CD4-positive, alpha-beta T cell treated with Interleukin-4 for 1 hour (primary cell): Measurements from ENCODE around the gene MRFAP1L1.
"Not testable (repeated sequence)": the region's sequence is repeated elsewhere in the genome, so short reads cannot be mapped to it uniquely, and the experiment has no call there.

ENCODE experiments used
- DNase-seq, 2 donors: peaks; one replicate each; pipeline ENCODE4 v3.0.0-alpha.2; 2020 to 2022

The MRFAP1L1 gene

DNA sequence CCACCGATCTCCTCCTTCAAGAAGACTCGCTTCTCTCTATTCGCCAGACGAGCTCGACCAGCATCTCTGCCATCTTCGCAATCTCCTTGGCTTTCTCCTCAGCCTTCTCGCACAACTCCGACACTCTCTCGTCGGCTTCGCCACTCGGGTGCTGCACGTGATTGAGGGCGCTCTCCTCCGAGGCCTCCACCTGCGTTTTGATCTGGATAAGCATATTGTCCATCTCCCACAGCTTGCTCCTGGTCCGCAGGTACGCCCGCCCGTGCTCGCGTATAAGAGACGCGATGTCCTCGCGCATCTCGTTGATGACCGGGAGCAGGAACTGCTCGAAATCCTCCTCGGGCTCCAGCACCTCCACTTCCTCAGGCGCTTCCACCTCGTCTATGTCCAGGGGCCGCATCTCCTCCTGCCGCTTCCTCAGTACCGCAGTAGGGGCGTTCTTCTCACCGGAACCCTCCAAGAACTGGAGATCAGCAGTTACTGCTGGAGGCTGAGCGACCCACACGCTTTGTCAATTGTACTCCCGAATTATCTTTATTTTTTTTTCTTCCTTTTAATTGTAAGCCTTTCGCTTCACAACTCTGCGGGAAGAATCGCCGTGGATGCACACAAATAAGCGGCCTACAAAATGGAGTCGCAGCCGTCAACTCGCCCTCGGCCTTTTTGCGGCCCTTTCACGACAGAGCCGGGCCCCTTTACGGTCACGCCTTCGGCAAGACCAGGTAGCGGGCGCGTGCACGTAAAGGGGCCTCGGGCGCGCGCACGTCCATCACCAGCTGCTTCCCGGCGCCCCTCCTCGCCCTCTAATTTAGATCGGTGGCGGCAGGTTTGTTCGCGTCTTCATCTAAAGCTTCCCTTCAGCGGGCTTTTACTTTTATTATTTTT lies at the start of gene MRFAP1L1:
Gene MRFAP1L1, minus strand, starts transcription at position 636 of the 885 bp plus-strand sequence. Its CDS starts 236 bp downstream, at position 400.
- DNase-seq: peak; percentile 96 to 97

DNA sequence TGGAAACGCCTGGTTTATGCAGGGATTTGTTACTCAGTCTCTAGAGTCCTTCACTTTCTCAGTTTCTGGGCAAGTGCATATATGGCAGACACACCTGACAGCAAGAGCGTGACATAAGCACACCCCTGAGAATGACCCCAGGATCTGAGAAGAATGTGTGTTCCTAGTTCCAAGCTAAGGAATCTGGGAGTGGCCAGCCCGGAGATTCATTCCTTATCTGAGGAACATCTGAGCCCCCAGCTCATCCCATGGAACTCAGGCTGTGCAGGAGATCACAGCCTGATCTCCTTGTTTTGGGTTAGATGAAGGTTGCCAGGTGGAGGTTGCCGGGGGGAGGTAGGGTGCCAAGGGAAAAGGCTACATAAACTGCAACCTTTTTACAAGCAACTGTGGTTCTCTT lies 49.1 kb upstream of the MRFAP1L1 start:
- no peak for DNase-seq

DNA sequence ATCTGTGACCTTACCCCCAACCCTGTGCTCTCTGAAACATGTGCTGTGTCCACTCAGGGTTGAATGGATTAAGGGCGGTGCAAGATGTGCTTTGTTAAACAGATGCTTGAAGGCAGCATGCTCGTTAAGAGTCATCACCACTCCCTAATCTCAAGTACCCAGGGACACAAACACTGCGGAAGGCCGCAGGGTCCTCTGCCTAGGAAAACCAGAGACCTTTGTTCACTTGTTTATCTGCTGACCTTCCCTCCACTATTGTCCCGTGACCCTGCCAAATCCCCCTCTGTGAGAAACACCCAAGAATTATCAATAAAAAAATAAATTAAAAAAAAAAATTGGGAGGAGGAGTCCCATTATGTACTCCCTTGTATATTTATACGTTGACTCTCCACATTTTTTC lies 46.7 kb upstream of the MRFAP1L1 start:
- DNase-seq: not testable (repeated sequence)

DNA sequence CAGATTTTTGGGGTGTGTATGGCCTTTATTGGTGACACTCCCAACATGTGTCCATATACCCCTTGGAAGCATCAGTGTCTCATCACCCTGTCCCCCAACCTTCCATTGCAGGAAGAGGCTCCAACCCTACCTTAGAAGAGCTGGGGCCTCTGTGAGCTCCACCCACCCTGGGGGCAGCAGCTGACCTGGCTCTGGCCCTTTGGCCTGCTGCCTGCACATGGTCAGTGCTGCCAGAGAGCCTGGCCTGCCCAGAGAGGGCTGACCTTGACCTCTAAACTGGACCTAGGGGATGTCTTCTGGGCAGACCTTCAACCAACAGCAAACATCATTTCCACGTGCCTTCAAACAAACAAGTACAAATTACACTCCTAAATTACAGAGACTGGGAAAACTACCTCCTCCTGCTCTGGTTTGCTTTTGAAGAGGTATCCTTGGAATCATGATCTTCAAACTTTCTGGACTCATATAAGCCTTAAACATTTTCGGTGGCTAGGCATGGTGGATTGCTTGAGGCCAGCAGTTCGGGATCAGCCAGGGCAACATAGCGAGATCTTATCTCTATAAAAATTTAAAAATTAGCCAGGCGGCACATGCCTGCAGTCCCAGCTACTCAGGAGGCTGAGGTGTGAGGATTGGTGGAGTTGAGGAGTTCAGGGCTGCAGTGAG lies 45.6 kb upstream of the MRFAP1L1 start:
- DNase-seq: no peak

DNA sequence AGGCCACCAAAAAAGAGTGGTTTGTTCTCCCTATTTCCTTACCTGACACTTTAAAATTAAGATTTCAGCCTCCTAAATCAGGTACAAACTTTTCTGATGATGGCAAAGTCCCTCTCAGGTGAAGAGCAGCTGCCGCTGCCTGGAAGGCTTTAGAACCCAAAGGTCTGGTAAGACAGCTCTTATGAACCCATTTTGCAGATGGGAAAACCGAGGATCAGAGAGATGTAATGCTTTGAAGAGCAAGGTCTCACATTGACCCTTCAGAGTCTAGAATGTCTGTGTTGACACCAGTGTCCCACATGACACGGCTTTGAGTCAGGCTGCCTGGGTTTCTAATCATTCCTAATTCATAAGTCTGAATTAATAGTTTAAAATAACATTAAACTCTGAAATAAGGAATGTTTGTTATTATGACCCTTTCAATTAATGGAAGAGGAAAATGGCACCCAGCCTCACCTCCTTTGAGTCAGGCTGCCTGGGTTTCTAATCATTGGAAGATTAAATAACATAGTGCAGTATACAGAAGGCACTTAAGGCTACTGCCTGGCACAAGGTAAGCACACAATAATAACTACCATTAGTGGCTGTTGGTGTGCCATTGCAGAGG lies 44.9 kb upstream of the MRFAP1L1 start:
- no peak for DNase-seq

DNA sequence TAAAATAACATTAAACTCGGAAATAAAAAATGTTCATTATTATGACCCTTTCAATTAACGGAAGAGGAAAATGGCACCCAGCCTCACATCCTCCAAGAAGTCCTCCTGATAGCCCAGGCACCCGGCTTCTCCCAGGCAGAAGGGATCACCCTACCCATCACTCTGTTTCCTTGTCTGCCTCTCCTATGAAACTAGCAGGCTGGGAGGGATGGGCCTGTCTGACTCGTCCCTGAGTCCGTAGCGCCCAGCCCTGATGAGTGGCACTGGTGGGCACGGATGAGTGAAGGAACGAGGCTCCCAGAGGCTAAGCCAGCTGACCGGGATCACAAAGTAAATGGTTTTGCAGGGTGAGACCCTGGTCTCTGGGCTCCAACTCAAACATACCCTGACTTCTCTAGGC lies 44.2 kb upstream of the MRFAP1L1 start:
- DNase-seq: no peak

DNA sequence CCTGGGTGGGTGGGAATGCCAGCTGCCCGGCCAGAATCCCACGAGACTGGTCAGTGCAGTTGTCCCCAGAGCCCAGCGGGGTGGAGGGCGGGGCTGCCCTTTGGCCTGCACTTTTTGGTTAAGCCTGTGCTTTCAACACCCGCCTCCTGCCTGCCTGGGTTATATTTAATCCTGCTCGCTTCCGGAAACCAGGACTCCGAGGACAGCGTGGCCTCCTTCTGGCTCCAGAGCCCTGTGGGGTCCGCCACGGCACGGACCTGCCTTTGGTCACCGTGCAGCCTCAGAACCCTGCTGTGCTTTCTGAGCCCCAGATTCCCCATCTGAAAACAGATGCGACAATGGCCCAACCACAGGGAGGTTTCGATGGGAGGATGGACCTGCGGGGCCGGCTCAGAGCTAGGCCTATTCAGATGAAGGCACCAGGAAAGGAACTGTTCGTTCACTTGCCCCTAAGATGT lies 43.5 kb upstream of the MRFAP1L1 start:
- DNase-seq: no peak

DNA sequence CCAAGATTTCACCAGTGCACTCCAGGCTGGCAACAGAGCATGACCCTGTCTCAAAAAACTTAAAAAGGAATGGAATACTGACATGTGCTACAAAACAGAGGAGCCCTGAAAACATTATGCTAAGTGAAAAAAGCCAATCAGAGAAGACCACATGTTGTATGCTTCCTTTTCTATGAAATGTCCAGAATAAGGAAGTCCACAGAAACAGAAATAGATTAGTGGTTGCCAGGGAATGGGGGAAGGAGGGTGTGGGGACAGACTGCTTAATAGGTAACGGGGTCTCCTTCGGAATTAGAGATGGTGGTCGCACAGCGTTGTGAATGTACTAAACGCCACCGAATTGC lies 42.8 kb upstream of the MRFAP1L1 start:
- DNase-seq: no peak

DNA sequence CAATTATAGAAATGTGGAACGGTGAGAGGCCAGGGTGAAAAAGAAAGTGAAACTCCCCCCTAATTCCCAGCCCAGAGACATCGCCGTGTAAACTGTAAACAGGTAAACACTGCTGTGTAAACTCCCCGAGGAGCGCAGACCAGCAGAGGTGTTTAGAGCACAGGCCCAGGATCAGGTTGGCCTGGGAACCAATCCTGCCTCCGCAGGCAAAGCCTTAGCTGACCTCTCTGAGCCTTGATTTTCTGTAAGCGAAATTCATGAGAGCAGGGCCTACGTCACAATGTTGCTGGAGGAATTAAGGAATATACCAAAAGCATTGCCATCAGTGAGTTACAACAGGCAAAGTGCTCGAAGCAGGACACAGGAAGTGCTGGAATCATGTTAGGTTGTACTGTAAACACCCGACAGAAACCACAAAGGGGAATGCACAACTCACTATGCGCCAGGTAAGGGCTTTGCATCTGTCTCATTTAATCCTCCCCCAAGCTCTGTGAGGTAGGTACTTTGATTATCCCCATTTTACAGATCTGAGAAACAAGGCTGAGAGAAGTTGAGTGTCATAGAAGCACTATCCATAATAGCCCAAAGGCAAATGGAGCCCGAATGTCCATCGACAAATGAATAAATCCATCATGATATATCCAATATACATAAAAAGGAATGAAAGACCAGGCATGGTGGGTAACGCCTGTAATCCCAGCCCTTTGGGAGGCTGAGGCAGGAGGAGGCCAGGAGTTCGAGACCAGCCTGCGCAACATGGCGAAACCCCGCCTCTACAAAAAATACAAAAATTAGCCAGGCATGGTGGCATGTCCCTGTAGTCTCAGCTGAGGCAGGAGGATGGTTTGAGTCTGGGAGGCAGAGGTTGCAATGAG lies 42.2 kb upstream of the MRFAP1L1 start:
- no peak for DNase-seq

DNA sequence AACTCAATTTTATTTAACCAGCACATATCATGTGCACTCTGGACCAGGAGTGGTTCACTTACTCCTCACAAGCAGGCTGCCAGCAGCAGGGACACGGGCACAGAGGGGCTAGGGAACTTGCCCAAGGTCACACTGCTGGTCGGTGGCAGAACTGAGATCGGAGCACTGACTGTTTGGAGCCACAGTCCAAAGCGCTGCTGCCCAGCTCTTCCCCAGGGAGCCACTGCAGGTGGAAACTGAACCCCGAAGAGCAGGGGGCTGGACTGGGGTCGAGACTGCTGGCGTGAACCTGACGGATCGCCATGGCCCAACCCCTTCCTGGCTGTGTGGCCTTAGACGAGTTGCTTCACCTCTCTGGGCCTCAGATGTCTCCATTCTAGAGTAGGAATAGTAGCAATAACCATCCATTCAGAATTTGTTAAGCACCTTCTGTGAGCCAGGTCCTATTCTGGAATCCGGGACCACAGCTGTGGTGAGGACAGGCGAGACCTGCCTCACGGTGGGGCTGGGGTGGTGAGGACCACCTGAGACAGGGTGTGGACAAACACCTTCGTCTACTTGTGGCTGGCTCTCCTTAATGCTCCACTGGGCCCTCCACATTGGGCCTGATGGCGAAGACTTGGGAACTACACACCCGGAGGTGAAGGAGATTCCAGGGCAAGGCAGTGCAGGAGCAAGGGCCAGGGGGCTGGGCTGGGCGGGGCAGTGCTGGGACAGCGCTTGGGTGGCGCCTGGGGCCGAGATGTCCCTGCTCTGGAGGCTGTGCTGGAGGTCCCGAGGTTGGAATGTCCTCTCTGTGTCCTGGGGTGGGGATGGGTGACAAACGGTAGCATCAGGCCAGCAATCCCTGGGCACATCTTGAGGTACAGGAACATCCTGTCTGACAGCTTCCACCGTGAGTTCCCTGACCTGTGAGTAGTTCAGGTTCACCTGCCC lies 40.9 kb upstream of the MRFAP1L1 start:
- DNase-seq: no peak

DNA sequence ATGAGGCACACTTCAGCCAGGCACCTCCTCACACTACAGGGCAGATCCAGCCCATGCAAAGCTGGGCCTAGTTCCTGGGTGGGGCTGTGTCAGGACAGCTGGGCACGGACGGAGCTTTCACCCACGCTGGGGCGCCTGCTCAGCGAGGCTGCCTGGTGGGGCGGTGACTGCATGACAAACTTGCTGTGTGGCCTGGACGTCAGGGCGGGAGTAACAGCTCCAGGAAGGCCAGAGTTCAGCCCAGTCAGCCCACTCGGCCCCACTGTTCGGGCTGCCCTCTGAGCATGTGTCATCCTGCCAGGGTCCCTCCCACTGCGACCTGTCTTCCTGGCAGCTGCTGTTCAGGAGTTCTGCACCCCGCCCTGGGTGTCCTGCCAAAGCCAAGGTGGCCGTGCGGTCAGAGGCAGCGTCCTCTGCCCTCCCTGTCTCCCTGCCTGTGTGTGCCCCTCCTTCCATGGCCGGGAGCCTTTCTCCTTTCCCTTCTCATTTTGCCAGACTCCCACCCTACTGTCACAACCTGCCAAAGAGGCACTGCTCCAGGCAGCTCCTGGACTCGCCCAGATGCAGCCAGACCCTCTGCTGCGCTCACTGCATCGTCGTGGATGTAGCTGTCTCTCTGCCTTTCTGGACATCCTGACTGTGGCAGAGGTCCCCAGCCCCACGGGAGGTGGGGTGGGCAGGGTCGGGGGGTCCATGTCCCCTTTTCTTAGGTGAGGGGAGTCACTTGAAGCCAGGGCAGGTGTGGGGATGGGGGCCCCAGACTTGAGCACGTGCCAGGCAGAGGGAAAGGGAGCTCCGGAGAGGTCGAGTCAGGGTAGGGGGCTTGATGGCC lies 39.9 kb upstream of the MRFAP1L1 start:
- no peak for DNase-seq

DNA sequence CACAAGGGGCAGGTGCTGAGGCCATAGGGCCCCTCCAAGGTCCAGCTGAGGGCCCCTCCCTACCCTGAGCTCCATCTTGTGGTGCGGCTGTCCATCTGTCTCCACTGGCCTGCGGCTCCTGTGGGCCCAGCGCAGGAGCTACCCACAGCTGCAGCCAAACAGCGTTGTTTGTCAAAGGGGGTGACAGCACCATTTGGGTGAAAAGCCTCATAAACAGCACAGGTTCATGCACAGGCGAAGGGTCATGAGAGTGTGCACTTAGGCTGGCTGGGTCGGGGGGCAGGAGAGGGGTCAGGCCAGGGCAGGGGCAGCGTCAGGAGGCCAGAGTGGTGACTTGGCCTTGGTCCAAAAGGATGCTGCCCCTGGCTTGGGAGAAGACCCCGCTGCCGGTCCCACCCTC lies 38.6 kb upstream of the MRFAP1L1 start:
- no peak for DNase-seq

DNA sequence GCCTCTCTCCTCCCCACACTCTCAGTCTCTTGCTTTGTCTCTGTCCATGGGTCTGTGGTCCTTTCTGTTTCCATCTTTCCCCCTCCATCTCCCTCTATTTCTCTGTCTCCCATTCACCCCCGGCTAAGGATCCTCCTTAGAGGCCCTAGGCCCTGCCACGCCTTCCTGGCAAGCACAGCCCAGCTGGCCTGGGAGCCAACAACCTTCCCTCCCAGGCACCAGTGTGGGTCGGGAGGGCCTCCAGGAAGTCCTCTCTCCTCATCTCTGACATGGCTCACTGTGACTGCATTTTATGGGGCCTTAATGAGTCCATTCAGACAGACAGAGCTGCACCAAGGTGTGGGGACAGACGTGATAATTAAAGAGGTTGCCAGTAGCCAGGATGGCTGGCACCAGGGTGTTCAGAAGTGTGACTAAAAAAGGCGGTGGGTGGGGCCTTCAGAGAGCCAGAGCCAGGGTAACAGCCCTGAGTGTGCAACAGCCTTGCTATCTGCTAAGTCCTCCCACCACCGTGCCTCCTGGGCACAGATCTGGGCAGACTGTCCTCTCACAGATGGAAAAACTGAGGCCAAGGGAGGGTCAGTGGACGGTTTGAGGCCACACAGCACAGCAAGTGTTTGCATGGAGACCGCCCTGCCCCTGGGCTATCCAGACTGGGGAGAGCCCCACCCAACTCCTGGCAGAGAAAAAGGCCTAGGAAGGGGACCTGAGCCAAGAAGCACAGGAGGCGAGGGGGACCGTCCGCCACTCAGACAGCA lies 37.8 kb upstream of the MRFAP1L1 start:
- no peak for DNase-seq

DNA sequence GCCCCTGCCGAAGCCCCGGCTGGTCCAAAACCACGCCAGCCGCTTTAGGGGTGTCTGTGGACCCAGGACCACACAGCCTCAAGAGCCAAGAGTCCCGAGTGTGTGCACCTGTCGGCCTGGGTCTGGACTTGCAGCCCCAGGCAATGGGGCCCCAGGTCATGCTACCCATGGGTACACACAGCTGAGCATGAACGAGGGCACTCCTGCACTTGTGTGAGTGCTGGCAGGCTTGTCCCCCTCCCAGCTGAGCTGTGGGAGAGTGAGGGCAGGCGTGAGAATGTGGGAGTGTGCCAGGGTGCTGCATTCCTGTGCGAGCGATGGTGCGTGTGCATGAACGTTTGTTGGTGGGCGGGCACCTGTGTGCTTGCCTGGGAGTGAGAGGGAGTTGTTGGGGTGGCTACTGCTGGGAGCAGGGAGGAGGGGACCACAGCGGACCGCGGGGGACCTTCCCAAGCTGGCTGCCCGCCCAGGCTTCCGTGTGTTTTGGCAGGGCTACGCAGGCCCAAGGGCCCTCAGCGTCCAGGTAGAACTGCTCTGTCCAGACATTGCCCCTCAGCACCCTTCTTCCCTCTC lies 37.1 kb upstream of the MRFAP1L1 start:
- no peak for DNase-seq

DNA sequence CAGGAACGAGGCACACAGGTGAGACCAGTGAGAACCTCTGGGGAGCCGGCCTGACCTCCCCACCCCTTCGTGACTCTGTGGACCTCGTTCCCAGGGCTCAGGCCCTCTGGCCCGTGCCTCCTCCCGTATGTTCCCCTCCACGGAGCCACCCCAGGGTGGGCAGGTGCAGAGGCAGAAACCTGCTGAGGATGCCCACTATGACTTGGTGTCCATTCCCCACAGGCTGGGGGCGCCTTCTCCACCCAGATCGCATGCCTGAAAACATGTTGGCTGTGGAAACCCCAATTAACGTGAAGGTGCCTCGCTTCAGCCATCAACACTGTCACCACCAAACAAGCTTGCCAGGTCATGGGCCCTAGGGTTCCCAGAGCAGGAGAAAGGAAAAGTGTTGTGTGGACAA lies 33.3 kb upstream of the MRFAP1L1 start:
- DNase-seq: no peak

DNA sequence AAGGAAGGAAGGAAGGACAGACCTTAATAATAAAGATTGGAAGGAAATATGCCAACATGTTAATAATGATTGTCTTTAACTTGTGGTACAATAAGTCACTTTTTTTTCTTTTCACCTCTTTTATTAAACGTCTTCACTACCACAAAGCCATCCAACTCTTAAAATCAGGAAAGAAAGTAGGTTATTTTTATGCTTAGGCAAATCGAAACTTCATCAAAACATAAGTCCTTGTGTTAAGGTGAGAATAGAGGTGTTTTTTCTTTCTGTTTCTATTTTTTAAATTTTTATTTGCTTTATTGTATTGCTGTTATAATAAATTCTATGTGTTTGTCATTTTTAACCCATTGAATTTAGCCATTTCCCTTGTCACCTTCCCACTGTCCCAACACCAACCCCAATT lies 32.8 kb upstream of the MRFAP1L1 start:
- DNase-seq: no peak

DNA sequence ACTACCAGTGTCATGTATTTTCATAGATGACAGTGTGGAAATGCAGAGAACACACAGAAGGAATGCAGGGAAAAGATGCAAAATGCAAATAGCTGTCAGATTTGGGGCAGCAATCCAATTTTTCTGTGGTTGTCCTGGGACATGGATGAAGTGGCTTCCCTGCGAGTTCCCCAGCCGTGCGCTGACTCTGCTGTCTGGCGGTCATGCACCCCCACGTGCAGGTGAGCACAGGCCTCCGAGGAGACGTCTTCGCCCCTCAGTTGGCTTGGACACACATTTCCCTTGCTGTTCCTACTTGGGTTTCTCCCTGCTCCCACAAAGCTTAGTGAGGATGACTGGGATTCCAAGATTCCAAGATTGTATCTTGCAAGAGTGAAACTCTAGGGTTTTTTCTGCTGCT lies 30.7 kb upstream of the MRFAP1L1 start:
- no peak for DNase-seq

DNA sequence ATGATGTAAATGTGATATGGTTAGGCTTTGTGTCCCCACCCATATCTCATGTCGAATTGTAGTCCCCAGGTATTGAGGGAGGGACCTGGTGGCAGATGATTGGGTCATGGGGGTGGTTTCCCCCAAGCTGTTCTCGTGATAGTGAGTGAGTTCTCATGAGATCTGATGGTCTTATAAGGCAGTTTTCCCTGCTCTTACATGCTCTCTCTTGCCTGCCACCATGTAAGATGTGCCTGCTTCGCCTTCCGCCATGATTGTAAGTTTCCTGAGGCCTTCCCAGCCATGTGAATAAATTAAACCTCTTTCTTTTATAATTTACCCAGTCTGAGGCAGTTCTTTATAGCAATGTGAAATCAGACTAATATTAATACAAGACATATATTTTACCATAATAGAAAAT lies 30.3 kb upstream of the MRFAP1L1 start:
- no peak for DNase-seq

DNA sequence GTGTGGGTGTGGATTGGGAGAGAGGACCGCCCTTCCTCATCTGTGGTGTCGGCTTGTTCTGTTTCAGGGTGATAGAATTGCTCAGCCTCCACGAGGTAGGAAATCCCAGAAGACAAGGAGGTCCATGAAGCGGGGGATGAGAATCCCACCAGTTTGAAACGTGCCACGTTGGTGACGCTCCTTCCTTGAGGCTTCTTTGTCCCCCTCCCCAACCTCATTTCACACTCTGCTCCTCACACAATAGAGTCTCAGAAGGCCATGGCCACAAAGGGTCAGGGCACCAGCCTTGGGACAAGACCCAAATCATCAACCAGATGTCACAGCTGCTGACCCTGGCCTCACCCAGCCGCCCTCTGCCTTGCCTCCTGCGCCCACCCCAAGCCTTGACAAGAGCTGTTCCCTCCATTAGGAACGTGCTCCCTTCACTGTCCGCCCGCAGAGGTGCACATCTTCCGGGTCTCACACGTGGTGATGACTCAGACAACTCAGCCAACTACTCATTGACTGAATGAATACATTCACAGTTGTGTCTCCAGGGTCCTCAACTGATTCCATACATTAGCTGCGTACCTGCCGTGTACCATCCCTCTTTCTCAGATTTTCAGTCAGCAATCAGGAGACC lies 24.6 kb upstream of the MRFAP1L1 start:
- DNase-seq: no peak
